H7 (cell line): ENCODE measurements around the gene ARFRP1. TPM values are rescaled to one million over a fixed set of nuclear protein-coding genes. Genes with fewer than 3 reads are reported as not detected.

ENCODE experiments used
- DNase-seq: peaks from one replicate; pipeline ENCODE4 v3.0.0; 2012
- H3K27me3 ChIP-seq: 2 replicates; pipeline ENCODE4 v1.6.0; 2011; ENCODE audit warnings: mild to moderate bottlenecking, low read length; ENCODE audit not compliant: control insufficient read depth, insufficient read depth
- H3K36me3 ChIP-seq: replicated peaks from 2 replicates; pipeline ENCODE4 v1.5.1; 2011; ENCODE audit warnings: low read length; ENCODE audit not compliant: control insufficient read depth, insufficient read depth
- H3K4me3 ChIP-seq: 2 replicates; pipeline ENCODE4 v1.5.1; 2011; ENCODE audit warnings: low read depth, mild to moderate bottlenecking, control low read depth, low read length, moderate library complexity; ENCODE audit not compliant: insufficient read depth
- total RNA-seq: library from RNA; depleted of rRNA; stranded (reverse); fragments of >200 nt; shearing (Covaris generic); gene quantifications from 2 replicates; pipeline ENCODE4 v1.2.3, GENCODE V29; 2014; rRNA removed

Gene ARFRP1, protein sequence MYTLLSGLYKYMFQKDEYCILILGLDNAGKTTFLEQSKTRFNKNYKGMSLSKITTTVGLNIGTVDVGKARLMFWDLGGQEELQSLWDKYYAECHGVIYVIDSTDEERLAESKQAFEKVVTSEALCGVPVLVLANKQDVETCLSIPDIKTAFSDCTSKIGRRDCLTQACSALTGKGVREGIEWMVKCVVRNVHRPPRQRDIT
- 24.2 and 26.2 TPM in 2 replicates for total RNA-seq

DNA sequence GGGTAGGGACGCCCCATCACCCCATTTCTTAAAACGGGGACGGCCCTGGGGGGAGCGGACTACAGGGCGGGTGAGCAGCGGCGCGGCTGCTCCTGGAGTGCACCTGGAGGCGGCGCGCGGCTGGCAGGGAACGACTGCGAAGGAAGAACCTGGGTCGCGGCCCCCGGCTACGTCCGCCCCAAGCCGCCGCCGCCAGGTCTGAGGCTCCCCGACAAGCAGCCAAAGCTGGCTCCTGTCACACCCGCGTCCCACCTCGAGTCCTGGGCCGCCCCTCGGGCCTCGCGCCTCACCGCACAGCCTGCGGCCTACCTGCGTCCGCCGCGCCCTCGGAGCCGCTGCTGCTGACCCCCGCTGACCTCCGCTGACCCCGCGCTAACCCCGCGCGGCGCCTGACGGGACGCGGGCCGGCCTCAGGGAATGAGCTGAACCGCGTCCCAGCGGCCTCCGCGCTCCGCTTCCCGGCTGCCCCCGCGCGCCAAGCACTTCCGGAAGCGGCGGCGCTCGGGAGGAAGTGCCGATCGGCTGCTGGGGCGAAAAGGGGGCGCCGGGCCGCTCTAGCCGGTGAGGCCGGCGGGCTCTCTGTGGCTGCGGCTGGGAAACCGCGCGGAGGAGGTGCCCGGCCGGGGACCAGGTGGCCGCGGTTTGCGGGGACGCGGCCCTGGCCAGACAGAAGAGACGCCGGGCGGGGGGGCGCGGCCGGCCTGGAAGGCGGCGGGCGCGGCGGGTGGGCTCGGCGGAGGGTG lies at the start of gene ARFRP1, which contains the start of gene ZGPAT:
TSS of gene ARFRP1 (minus strand) at position 419 of the 743 bp plus-strand sequence. CDS start 885 bp downstream, outside the sequence.
TSS of gene ZGPAT (plus strand) at position 482 of the 743 bp plus-strand sequence. CDS start 542 bp downstream, outside the sequence.
- peak within 1 kb of the TSS; percentile 91 for H3K4me3 ChIP-seq
- peak; percentile 97 for DNase-seq
- no peaks in the 10 kb centered on the region for H3K27me3 ChIP-seq
- H3K36me3 ChIP-seq = peaks cover 25% of the 10 kb centered on the region

DNA sequence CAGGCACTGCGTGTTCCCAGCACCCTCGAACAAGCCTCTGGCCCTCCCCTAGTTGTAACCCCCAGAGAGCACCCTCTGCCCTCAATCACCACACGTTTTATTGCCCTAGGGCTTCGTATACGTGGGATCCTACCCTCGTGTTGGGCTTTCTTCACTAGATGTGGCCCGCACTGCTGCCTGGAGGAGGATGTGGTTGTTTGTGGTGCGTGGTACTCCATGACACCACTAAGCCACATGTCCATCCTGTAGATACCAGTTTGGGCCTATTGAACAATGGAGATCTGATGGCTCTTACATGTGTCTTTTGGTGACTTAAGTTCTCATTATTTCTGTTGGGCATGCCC lies 48.8 kb upstream of the ARFRP1 start:
- Histone ChIP-seq H3K36me3 (no peaks in the 10 kb centered on the region), H3K4me3 (no peak overlapping the region)
- DNase-seq = no peak

DNA sequence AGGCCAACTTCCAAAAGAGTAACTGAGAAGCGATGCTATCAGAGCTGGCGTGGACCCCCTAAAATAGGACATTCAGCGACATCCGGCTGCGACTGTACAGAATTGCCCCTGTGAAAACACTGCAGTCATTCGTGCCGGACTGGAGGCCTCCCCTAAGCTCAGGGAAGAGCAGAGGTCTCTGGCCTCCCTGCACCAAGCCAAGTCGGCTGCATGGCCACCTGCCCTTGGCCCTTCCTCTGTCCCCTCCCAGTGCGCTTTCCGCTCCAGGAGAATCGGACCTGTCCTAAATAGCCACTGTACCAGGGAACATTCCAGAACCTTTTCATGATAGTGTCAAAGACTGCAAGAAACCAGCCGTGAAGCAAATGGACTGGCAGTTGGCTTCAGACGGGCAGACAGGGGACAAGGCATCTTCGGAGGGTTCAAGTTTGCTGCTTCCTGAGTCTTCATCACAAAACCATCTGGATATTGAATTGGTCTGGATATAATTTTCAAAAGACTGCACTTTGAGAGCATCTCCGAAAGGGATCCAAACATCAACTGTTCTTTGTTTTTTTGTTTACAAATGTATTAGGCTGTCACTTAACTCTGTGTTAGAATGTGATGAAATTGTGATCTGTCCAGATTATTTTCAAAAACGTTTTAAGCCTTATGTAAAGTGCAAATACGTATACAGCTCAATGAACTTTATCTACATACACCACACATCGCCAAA lies 48.3 kb upstream of the ARFRP1 start:
- H3K4me3 ChIP-seq = no peak overlapping the region
- H3K27me3 ChIP-seq = no peaks in the 10 kb centered on the region
- H3K36me3 ChIP-seq = no peaks in the 10 kb centered on the region
- no peak for DNase-seq

More for the DNA sequence above, 48.8 kb upstream of the ARFRP1 start:
- H3K27me3 ChIP-seq = no peaks in the 10 kb centered on the region

DNA sequence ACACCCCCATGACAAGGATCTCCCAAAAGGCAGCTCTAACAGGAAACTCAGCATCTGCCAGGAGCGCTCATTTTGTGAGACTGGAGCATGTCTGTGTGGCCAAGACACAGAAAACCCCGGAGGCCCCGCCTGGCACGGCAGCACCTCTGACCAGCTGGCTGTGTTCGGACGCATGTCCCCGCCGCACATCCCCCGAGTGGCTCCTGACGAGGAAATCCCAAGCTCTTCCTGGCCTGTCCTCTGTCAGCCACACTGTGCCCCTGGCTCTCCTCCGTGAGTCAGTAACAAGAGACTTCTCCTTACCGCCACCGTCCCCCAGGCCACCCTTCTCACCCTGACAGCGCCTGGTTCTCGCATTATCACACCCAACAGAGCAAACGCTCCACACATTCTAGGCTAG lies 46.2 kb upstream of the ARFRP1 start:
- Histone ChIP-seq H3K27me3 (no peaks in the 10 kb centered on the region), H3K36me3 (no peaks in the 10 kb centered on the region; the same call in 1 of the 2 replicates), H3K4me3 (no peak overlapping the region)
- peak; percentile 52 for DNase-seq

DNA sequence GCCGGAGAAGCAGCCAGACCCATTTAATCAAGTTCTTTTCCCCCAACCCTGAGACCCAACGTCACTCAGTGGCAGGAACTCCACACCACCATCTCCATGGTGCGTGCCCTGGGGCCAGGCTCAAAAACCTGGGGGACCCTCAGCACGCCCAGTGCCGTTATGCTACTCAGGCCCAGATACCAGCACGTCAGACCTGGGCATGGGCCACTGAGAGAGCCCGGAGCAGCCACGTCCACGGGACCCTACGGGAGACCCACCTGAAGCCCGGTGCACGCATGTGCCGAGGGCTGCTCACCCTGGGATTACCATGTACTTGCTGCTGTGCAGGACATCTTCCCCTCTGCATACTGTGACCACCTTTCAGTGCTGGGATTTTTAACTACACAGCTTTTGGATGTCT lies 45.6 kb upstream of the ARFRP1 start:
- no peaks in the 10 kb centered on the region; the same call in 1 of the 2 replicates for H3K36me3 ChIP-seq
- H3K27me3 ChIP-seq = no peaks in the 10 kb centered on the region
- H3K4me3 ChIP-seq = no peak overlapping the region
- peak; percentile 45 for DNase-seq

DNA sequence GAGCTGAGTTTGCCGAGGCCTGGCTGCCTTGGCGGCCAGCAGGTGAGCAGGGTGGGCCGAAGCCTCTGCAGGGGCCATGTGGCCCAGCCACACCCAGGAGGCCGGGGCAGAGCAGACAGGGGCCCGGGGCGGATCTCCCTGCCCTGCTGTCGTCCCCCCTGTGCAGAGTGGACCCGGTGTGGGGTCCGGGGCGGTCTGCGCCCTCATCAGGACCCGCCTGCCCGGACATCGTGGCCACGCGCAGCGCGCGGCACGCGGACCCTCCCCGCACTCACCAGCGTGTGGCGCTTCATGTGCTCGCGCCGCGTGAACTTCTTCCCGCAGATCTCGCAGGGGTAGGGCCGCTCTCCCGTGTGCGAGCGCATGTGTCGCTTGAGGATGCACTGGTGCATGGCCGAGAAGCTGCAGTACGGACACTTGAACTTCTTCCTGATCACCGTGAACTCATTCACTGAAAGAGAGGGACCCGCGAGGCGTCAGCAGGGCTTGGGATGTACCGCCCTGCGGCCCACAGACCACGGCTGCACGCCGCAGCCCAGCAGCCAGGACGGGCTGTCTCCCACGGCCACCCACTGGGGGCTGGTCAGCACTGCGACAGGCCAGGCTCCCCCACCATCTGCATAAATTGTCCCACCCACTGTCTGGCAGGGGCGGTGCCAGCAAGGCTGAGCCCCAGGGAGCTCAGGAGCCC lies 44.8 kb upstream of the ARFRP1 start:
- peak; percentile 83 for DNase-seq
- no peak overlapping the region for H3K4me3 ChIP-seq
- no peaks in the 10 kb centered on the region for H3K27me3 ChIP-seq
- H3K36me3 ChIP-seq = no peaks in the 10 kb centered on the region; the same call in 1 of the 2 replicates

DNA sequence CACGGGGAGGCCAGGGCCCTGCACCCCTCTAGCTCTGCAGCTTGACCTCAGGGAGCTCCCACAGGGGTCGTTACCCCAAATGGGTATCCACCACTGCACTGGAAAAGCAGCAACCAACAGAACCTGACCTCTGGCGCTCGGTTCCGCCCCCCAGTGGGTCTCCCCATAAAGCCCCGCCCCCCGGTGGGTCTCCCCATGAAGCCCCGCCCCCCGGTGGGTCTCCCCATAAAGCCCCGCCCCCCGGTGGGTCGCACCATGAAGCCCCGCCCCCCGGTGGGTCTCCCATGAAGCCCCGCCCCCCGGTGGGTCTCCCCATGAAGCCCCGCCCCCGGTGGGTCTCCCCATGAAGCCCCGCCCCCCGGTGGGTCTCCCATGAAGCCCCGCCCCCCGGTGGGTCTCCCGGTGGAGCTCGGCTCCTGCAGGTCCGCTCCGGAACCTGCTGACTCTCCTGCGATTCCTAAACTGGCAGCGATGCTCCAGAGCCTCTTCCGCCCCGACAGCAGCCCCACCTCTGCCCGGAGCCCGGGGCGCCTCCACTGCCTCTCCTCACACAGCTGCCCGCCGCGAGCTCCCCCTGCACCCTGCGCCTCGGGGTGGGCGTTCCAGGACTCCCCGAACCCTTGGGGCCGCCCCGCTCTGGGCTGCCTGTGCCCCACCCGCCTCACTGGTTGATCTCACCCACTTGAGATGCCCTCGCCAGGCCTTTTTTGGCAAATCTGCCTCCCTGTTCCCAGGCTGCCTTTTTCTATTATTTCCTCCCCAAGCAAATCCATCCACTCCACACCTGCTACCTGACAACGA lies 43.9 kb upstream of the ARFRP1 start:
- no peak overlapping the region for H3K4me3 ChIP-seq
- H3K27me3 ChIP-seq = no peaks in the 10 kb centered on the region
- no peaks in the 10 kb centered on the region; the same call in 1 of the 2 replicates for H3K36me3 ChIP-seq
- DNase-seq = peak; percentile 84

DNA sequence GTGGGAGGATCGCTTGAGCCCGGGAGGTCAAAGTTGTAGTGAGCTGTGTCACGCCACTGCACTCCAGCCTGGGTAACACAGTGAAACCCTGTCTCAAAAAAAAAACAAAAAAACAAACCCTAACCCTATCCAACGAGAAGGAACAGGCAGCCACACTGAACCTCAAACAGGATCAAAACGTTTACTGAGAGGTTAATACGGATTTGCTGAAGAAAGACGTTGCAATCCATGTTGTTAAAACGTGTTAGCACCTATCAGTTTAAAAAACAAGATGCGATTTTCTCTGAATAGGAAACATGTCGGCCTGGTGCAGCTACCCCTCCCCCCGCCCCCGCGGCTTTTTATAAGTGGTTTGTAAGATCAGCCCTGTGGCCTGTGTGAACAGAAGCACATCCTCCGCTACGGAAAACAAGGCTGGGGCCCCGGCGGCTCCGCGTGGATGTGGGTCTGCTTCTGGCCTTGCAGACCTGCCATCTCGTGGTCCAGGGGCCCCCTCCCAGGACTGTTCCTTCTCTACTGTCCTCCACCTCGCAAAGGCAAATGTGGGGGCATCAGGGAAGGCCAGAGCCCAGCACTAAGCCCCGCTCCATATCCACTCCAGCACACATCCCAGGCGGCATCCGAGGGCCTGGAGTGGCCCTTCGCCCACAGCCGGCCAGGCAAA lies 43.2 kb upstream of the ARFRP1 start:
- peak; percentile 81 for DNase-seq
- Histone ChIP-seq H3K36me3 (peaks cover 1% of the 10 kb centered on the region; the same call in 1 of the 2 replicates), H3K4me3 (no peak overlapping the region), H3K27me3 (no peaks in the 10 kb centered on the region)

DNA sequence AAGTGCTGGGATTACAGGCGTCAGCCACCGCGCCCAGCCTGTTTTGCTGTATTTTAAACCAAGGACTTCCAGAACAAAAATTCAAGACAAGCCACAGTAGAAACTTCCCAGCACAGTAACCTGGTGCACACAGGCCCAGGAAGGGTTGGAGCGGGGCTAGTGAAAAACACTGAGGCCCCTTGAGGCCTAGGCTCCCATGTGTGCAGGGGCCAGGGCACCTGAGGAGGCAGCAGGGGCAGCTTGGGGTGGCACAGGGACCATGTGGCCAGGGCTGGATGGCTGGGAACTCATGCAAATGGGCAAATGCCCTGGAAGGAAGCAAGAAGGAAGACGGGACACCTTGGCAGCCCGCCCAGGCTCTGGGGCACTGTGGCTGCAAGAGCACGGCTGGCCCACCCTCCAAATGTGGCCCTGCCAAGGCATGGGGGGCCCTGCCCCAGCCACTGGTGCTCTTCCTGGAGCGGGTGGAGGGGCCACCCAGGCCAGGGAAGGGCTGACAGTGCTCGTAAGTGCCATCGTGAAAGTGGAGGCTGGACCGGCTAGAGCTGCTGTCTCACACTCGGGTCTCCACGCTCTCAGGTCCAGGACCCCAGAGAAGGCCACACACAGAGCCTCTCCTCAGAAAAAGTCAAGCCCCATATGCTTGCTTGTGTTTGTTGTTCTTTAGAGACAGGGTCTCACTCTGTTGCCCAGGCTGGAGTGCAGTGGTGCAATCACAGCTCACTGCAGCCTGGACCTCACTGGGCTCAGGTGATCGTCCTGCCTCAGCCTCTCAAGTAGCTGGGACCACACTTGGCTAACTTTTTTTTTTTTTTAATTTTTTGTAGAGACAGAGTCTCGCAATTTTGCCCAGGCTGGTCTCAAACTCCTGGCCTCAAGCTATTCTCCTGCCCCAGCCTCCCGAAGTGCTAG lies 42.1 kb upstream of the ARFRP1 start:
- DNase-seq = peak; percentile 59

DNA sequence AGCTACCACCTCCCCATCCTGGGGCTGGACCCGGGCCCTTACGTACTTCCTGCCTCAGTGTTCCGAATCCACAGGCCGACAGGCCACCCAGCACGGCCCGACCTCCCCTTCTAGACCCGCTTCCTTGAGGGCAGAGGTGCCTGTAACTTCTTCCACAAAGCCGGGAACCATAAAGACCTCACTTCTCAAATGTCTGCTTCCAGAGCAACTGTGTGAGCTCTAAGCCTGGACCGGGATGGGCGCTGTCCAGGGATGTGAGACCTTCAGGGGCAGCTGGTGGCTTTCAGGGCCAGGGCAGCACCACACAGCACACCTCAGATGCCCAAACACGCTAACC lies 41.1 kb upstream of the ARFRP1 start:
- Histone ChIP-seq H3K36me3 (peaks cover 1% of the 10 kb centered on the region; the same call in 1 of the 2 replicates), H3K4me3 (no peak overlapping the region)
- DNase-seq = peak; percentile 53

More for the DNA sequence above, 42.1 kb upstream of the ARFRP1 start:
- H3K36me3 ChIP-seq = peaks cover 1% of the 10 kb centered on the region; the same call in 1 of the 2 replicates
- no peak overlapping the region for H3K4me3 ChIP-seq
- H3K27me3 ChIP-seq = no peaks in the 10 kb centered on the region

DNA sequence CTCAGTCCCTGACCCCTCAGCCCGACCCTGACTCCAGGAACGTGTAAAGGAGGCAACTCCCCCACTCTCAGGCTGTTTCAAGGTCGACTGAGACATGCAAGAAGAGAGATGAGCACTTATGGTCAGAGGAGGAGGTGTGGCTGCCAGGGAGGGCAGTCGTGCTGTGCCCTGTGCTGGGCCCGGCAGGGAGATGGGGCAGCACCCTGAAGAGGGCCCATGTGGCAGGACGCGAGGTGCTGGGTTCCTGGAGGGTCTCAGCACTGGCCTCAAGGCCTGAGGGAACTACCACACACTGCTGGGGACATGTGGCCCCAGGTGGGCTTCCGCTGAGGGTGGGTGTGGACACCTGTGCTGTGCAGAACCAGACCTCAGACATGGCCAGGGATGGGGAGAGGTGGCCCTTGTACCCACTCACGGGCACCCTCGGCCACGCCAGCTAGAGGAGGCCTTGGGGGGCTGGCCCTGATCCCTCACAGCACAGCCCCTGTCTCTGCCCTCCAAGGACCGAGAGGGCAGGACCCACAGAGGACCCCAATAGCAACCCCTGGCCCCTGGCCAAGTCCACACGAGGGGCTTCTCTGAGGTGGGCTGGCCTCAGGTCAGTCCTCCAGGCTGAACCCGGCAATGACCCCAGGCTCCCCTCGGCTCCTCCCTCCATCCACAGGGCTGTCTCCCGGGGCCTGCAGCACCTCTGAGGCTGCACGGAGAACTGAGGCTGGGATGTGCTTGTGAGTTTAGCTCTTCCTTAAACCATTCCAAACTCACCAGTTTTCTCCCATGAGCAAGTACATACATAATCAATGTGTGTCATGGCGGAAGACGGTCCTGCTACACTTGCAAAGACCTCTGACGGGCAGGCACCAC lies 40.5 kb upstream of the ARFRP1 start:
- Histone ChIP-seq H3K27me3 (no peaks in the 10 kb centered on the region), H3K4me3 (no peak overlapping the region), H3K36me3 (peaks cover 1% of the 10 kb centered on the region; the same call in 1 of the 2 replicates)
- peak; percentile 65 for DNase-seq

More for the DNA sequence above, 41.1 kb upstream of the ARFRP1 start:
- no peaks in the 10 kb centered on the region for H3K27me3 ChIP-seq

DNA sequence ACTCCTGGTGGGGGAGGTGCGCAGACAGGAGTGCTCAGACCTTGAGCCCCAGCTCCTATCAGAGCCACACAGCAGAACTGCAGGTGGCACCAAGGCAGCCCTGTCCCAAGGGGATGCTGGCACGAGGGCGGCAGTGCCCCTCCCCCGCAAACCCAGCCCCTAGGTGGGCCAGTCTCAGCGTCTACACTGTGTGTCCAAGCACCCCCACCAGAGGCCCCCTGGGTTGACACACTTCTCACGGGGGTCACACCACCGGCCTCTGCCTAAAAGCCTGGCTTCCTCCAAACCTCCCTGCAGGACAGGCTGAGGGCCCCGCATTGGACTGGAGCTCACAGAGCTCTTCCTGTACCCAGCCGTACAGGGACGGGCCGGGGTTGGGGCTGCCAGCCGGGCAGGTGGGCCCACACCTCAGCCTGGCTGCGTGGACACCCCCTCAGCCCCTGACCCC lies 39.9 kb upstream of the ARFRP1 start:
- Histone ChIP-seq H3K27me3 (no peaks in the 10 kb centered on the region), H3K4me3 (no peak overlapping the region), H3K36me3 (peaks cover 1% of the 10 kb centered on the region; the same call in 1 of the 2 replicates)
- peak; percentile 81 for DNase-seq
